Suprapubic skin (tissue), 4 donors: ENCODE results near the gene SEC63.

Source experiments
- CTCF ChIP-seq, 2 donors: fragments of 200-600 bp in 1 of 2; fragments of 450-650 bp in 1 of 2; sonication (generic) in 1 of 2; IDR thresholded peaks; one replicate each; pipeline ENCODE4 v1.5.1; 2016 to 2019; ENCODE audit warnings: antibody characterized with exemption in 2 of 2, mild to moderate bottlenecking in 1 of 2, moderate library complexity in 1 of 2
- EP300 ChIP-seq: sonication (generic); formaldehyde crosslinking; IDR thresholded peaks from one replicate; pipeline ENCODE4 v1.6.1; 2017; ENCODE audit warnings: antibody characterized with exemption
- POLR2A ChIP-seq, 2 donors: fragments of 450-650 bp; IDR thresholded peaks; one replicate each; pipeline ENCODE4 v1.6.1; 2017; ENCODE audit warnings: antibody characterized with exemption in 2 of 2, mild to moderate bottlenecking in 2 of 2, moderate library complexity in 2 of 2
- POLR2AphosphoS5 ChIP-seq, 3 donors: sonication (generic); formaldehyde crosslinking; IDR thresholded peaks; one replicate each; pipeline ENCODE4 v1.6.1; 2017; ENCODE audit warnings: antibody characterized with exemption in 3 of 3

- TF ChIP-seq CTCF (IDR thresholded peaks at IDR 0.05) (no peak), POLR2A (IDR thresholded peaks at IDR 0.05) (no peak), EP300 (no peak), POLR2AphosphoS5 (IDR thresholded peaks at IDR 0.05) (no peak)
Measured at GRCh38 chr6:107928984-107929383, 29.0 kb downstream of the SEC63 start.
